IPS-18c (cell line): ENCODE results near the gene TSC22D3.
"Not testable (repeated sequence)": the region's sequence is repeated elsewhere in the genome, so short reads cannot be mapped to it uniquely, and the experiment has no call there.

Experiments used
- H3K4me3 ChIP-seq: 2 replicates; pipeline ENCODE4 v1.7.0; 2013; ENCODE audit warnings: low read depth, mild to moderate bottlenecking, low read length, moderate library complexity; ENCODE audit not compliant: insufficient read depth
- H3K9me3 ChIP-seq: one replicate; pipeline ENCODE4 v1.6.1; 2013; ENCODE audit warnings: mild to moderate bottlenecking, low read length, moderate library complexity; ENCODE audit not compliant: control insufficient read depth, insufficient read depth

The TSC22D3 gene

GRCh38 chrX:107707866-107708265 lies 67.7 kb downstream of the TSC22D3 start:
- H3K4me3 ChIP-seq = no peak overlapping the region; the same call in 1 of the 2 replicates
- H3K9me3 ChIP-seq = no peaks in the 10 kb centered on the region

GRCh38 chrX:107706309-107706708 lies 69.3 kb downstream of the TSC22D3 start:
- H3K4me3 ChIP-seq = no peak overlapping the region
- H3K9me3 ChIP-seq = no peaks in the 10 kb centered on the region

GRCh38 chrX:107704587-107704986 lies 71.0 kb downstream of the TSC22D3 start:
- H3K4me3 ChIP-seq = no peak overlapping the region

GRCh38 chrX:107704181-107704580 lies 71.4 kb downstream of the TSC22D3 start:
- H3K4me3 ChIP-seq = no peak overlapping the region
- H3K9me3 ChIP-seq = no peaks in the 10 kb centered on the region

More at GRCh38 chrX:107704587-107704986, 71.0 kb downstream of the TSC22D3 start:
- no peaks in the 10 kb centered on the region for H3K9me3 ChIP-seq

GRCh38 chrX:107701493-107702121 lies 74.0 kb downstream of the TSC22D3 start:
- H3K4me3 ChIP-seq = no peak overlapping the region

GRCh38 chrX:107700790-107701189 lies 74.8 kb downstream of the TSC22D3 start:
- Histone ChIP-seq H3K4me3 (no peak overlapping the region), H3K9me3 (no peaks in the 10 kb centered on the region)

More at GRCh38 chrX:107701493-107702121, 74.0 kb downstream of the TSC22D3 start:
- H3K9me3 ChIP-seq = no peaks in the 10 kb centered on the region

- Histone ChIP-seq H3K4me3 (no peak overlapping the region), H3K9me3 (no peaks in the 10 kb centered on the region)
Observed at GRCh38 chrX:107700317-107700774, 75.2 kb downstream of the TSC22D3 start.

- no peaks in the 10 kb centered on the region for H3K9me3 ChIP-seq
- H3K4me3 ChIP-seq = no peak overlapping the region
Observed at GRCh38 chrX:107699616-107700015, 76.0 kb downstream of the TSC22D3 start.

GRCh38 chrX:107691024-107691448 lies 84.6 kb downstream of the TSC22D3 start:
- no peak overlapping the region for H3K4me3 ChIP-seq

GRCh38 chrX:107687445-107687844 lies 88.1 kb downstream of the TSC22D3 start:
- H3K4me3 ChIP-seq = no peak overlapping the region
- H3K9me3 ChIP-seq = no peaks in the 10 kb centered on the region

More at GRCh38 chrX:107691024-107691448, 84.6 kb downstream of the TSC22D3 start:
- no peaks in the 10 kb centered on the region for H3K9me3 ChIP-seq

- Histone ChIP-seq H3K4me3 (no peak overlapping the region), H3K9me3 (no peaks in the 10 kb centered on the region)
Observed at GRCh38 chrX:107686792-107687191, 88.8 kb downstream of the TSC22D3 start.

GRCh38 chrX:107686026-107686425 lies 89.6 kb downstream of the TSC22D3 start:
- Histone ChIP-seq H3K4me3 (no peak overlapping the region), H3K9me3 (no peaks in the 10 kb centered on the region)

- H3K9me3 ChIP-seq = not testable (repeated sequence)
Observed at GRCh38 chrX:107685586-107685985, 90.0 kb downstream of the TSC22D3 start.

GRCh38 chrX:107684956-107685385 lies 90.6 kb downstream of the TSC22D3 start:
- no peaks in the 10 kb centered on the region for H3K9me3 ChIP-seq
- no peak overlapping the region for H3K4me3 ChIP-seq

More at GRCh38 chrX:107685586-107685985, 90.0 kb downstream of the TSC22D3 start:
- not testable (repeated sequence) for H3K4me3 ChIP-seq

GRCh38 chrX:107683931-107684330 lies 91.7 kb downstream of the TSC22D3 start:
- Histone ChIP-seq H3K9me3 (no peaks in the 10 kb centered on the region), H3K4me3 (no peak overlapping the region)

- no peak overlapping the region for H3K4me3 ChIP-seq
- H3K9me3 ChIP-seq = no peaks in the 10 kb centered on the region
Observed at GRCh38 chrX:107683124-107683895, 92.3 kb downstream of the TSC22D3 start.

- Histone ChIP-seq H3K9me3 (no peaks in the 10 kb centered on the region), H3K4me3 (no peak overlapping the region)
Observed at GRCh38 chrX:107682256-107682655, 93.3 kb downstream of the TSC22D3 start.
